ENCODE measurements around the gene METRNL.
A peak's percentile ranks its signal among the peaks of the same experiment; 100 is the strongest.

METRNL gene

GRCh38 chr17:83080579-83080857 is 1.1 kb downstream of the METRNL start:
- no peak for DNase-seq (ENCODE audit: low read depth in 2 of 2)

DNA sequence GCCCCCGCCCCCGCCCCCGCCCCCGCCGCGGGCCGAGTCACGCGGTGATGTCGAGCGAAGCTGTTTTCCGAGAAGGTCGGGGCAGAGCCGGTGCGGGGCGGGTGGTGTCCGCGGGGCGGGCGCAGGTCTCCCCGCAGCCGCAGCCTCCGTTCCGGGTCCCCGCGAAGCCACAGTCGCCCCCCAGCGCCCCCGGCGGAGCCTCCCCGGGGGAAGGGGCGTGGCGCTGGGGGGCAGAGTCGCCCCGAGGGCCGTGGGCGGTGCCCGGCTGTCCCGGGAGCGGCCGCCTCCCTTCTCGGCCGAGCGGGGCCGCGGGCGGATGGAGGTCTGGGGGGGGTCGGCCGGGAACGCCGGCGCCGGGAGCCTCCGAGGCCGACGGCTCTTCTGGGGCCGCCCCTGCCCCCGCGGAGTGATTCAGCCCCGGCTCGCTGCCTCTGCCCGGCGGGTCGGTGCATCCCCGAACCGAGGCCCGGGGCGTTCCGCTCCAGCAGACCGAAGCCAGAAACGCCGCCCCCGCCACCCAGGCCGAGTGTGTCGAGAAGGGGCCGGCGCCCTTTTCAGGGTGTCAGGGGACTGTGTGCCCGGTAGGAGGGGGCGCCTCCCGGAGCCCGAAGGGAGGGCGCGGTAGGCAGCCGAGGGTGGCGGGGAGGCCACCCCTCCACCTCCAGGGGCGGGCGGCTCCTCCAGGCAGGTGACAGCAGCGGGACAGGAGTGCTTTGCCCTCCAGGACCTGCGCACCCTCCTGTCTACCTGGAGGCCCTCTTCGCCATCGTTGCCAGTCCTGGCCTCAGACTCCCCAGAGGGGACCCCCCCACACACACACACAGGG is 1.7 kb downstream of the METRNL start:
- peak; percentile 28 to 50 for DNase-seq (ENCODE audit: low read depth in 2 of 2)

GRCh38 chr17:83081684-83082201 is 2.3 kb downstream of the METRNL start:
- DNase-seq (ENCODE audit: low read depth in 2 of 2), result no peak

- DNase-seq (ENCODE audit: low read depth in 2 of 2), result no peak
These were observed 3.0 kb downstream of the METRNL start for GRCh38 chr17:83082424-83082823.

GRCh38 chr17:83082909-83083367 is 3.5 kb downstream of the METRNL start:
- DNase-seq (ENCODE audit: low read depth in 2 of 2), result no peak

- DNase-seq (ENCODE audit: low read depth in 2 of 2), result peak in 1 of 2 donors; percentile 36
These were observed 4.2 kb downstream of the METRNL start for GRCh38 chr17:83083368-83084201.

DNA sequence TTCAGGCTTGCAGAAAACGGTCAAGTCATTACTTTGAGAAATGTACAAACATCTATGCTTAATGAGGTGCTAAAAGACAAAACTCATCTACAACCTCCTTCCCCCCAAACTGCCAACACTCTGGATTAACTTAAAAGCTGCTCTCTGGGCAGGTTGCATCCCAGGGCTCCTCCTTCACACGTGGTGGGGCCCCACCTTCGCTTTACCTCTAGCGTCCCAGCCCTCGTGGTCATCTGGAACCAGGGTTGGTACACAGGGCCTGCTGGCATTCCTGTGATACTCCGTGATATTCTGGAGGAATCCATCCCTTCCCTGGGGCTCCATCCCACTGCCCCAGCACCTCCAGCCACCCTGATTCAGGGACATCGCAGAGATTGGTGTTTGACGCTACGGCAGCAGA is 4.8 kb downstream of the METRNL start:
- DNase-seq (ENCODE audit: low read depth in 2 of 2), result no peak

GRCh38 chr17:83084621-83085056 is 5.2 kb downstream of the METRNL start:
- DNase-seq (ENCODE audit: low read depth in 2 of 2), result no peak

DNA sequence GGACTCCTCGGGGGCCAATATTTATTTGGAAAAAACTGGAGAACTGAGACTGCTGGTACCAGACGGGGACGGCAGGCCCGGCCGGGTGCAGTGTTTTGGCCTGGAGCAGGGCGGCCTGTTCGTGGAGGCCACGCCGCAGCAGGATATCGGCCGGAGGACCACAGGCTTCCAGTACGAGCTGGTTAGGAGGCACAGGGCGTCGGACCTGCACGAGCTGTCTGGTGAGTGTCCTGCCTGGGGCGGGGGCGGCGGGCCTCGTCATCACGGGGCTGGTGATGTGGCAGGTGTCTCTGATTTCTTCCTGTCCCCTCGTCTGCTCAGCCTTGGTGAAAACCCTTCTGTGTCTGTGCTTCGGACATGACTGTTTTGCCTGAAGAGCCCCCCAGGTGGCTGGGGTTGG is 5.7 kb downstream of the METRNL start:
- DNase-seq (ENCODE audit: low read depth in 2 of 2), result no peak

- DNase-seq (ENCODE audit: low read depth in 2 of 2), result no peak
These were observed 6.3 kb downstream of the METRNL start for GRCh38 chr17:83085526-83086198.

- no peak for DNase-seq (ENCODE audit: low read depth in 2 of 2)
These were observed 6.9 kb downstream of the METRNL start for GRCh38 chr17:83086199-83086880.

GRCh38 chr17:83086907-83087787 is 7.7 kb downstream of the METRNL start:
- no peak for DNase-seq (ENCODE audit: low read depth in 2 of 2)

DNA sequence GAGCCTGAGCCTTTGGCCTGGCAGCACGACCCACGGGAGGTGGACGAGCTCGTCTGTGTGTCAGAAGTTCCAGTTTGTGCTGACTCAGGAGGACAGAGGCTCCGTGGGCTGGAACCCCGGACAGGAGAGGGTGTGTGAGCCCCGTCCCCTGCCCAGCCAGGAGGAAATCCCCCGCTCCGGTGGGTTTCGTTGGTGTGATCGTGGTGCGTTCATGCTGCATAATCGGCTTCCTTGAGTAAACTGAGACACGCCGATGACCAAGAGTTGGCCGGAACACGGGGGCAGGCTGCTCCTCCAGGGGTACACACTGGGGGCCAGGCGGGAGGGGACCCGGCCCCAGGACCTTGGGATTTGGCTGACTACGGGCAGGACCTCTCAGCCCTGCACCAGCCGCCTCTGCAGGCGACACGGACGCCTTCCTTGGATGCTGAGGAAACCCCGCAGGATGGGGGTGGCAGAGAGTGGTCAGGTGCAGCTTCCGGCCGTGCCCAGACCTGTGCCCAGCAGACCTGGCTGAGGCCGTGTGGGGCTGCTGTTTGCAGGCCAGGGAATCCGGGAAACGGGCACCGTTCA is 8.5 kb downstream of the METRNL start:
- DNase-seq (ENCODE audit: low read depth in 2 of 2), result no peak

DNA sequence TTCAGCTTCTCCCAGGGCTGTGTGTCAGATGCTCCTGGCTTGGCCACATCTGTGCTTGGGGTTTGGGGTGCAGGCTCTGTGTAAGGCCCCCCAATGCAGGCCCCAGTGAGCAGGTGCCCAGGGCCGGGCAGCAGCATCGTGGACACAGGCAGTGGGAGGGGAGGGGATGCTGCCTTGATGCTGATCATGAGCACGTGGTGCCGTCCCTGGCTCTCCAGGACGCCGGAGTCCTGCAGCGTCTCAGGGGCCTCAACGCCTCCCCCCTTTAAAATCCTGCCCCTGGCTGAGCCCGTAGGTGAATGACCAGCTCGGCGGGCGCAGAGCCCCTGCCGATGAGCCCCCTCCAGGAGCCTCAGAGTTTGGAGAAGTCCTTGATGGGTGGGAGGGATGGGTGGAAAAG is 9.0 kb downstream of the METRNL start:
- DNase-seq (ENCODE audit: low read depth in 2 of 2), result no peak

GRCh38 chr17:83088909-83089308 is 9.5 kb downstream of the METRNL start:
- no peak for DNase-seq (ENCODE audit: low read depth in 2 of 2)

GRCh38 chr17:83089328-83090132 is 10.1 kb downstream of the METRNL start:
- DNase-seq (ENCODE audit: low read depth in 2 of 2), result no peak

GRCh38 chr17:83090444-83091256 is 11.2 kb downstream of the METRNL start:
- no peak for DNase-seq (ENCODE audit: low read depth in 2 of 2)

All from stimulated activated CD4-positive, alpha-beta T cell treated with anti-CD3 and anti-CD28 coated beads, Interleukin-1b, Interleukin-23, amount 100 ng/mL, for 4 hours (primary cell).